K562 (cell line): ENCODE results near the gene ZBP1. TPM values are rescaled to one million over a fixed set of nuclear protein-coding genes. Genes with fewer than 3 reads are reported as not detected.

ENCODE experiments used
- ATAC-seq: fragments of 200-7000 bp; cut with Tn5 transposase; 3 replicates; pipeline ENCODE4 v1.9.1; 2020; ENCODE audit warnings: moderate library complexity
- BruUV-seq: library from RNA; stranded (reverse); fragments of 400-500 nt; replicated peaks from 2 replicates; lab custom pipeline; 2021; lab: Mats Ljungman, UMichigan
- CTCF ChIA-PET: fragments of 300-600 bp; formaldehyde crosslinking; extraction: SDS; loops from one replicate; lab custom pipeline; 2021; ENCODE audit warnings: low intra/inter-chr PET ratio; lab: Yijun Ruan, JAX
- POLR2A ChIA-PET: fragments of 300-600, 350-650 bp; sonication (Branson Sonifier 250); formaldehyde crosslinking; extraction: SDS; loops from one replicate; lab custom pipeline; 2021; ENCODE audit warnings: antibody characterized with exemption, inconsistent platforms; lab: Yijun Ruan, JAX
- DNase-seq, 4 experiments: peaks; one replicate each; pipeline versions ENCODE4 v3.0.0 to v3.0.0-alpha.2; 2011 to 2018; ENCODE audit warnings: low spot score in 3 of 4, mixed read lengths in 3 of 4; ENCODE audit errors: extremely low read depth in 1 of 4
- FAIRE-seq: peaks from 2 replicates; lab custom pipeline; 2011; peaks lifted over from hg19 to GRCh38; lab: Jason Lieb, UNC
- H2AFZ ChIP-seq: 2 replicates; pipeline ENCODE4 v1.6.0; 2011; ENCODE audit warnings: low read depth, low read length, control low read depth, inconsistent platforms
- H3K27ac ChIP-seq: fragments of 200-600 bp; 3 replicates; pipeline ENCODE4 v1.8.0; 2011; ENCODE audit warnings: low read depth, mild to moderate bottlenecking, control low read depth, inconsistent platforms, low read length, moderate library complexity, mixed read lengths; ENCODE audit errors: extremely low read depth
- H3K27me3 ChIP-seq, 2 experiments: fragments of 300-600 bp in 1 of 2; 2 replicates in 1 of 2; 3 replicates in 1 of 2; pipeline versions ENCODE4 v1.6.0 to v1.8.0; 2011; ENCODE audit warnings: inconsistent platforms in 2 of 2, low read length in 2 of 2, mild to moderate bottlenecking in 1 of 2, mixed read lengths in 1 of 2, moderate library complexity in 1 of 2; ENCODE audit not compliant: control insufficient read depth in 2 of 2, insufficient read depth in 2 of 2
- H3K36me3 ChIP-seq: fragments of 300-600 bp; 3 replicates; pipeline ENCODE4 v1.8.0; 2011; ENCODE audit warnings: mild to moderate bottlenecking, low read length, inconsistent platforms; ENCODE audit not compliant: control insufficient read depth, insufficient read depth
- H3K4me1 ChIP-seq, 2 experiments: fragments of 200-600 bp in 1 of 2; replicated peaks in 1 of 2; 2 replicates in 1 of 2; 3 replicates in 1 of 2; pipeline versions ENCODE4 v1.5.1 to v1.8.0; 2011; ENCODE audit warnings: inconsistent platforms in 2 of 2, low read length in 2 of 2, mild to moderate bottlenecking in 1 of 2, mixed read lengths in 1 of 2, moderate library complexity in 1 of 2; ENCODE audit not compliant: control insufficient read depth in 2 of 2, insufficient read depth in 2 of 2
- H3K4me2 ChIP-seq: 2 replicates; pipeline ENCODE4 v1.6.1; 2011; ENCODE audit warnings: low read length, control low read depth, inconsistent platforms, mixed read lengths; ENCODE audit not compliant: insufficient read depth
- H3K4me3 ChIP-seq: fragments of 200-600 bp; sonication (generic), shearing (Covaris generic); 2 replicates; pipeline ENCODE4 v1.5.1; 2016; ENCODE audit warnings: control low read depth, inconsistent platforms
- H3K79me2 ChIP-seq: fragments of 200-600 bp; 3 replicates; pipeline ENCODE4 v1.8.0; 2011; ENCODE audit warnings: low read length, inconsistent platforms; ENCODE audit not compliant: control insufficient read depth, insufficient read depth
- H3K9ac ChIP-seq, 2 experiments: 2 replicates each; pipeline versions ENCODE4 v1.6.0 to v1.6.1; 2011; ENCODE audit warnings: low read depth in 2 of 2, low read length in 2 of 2, control low read depth in 1 of 2, inconsistent platforms in 1 of 2, mild to moderate bottlenecking in 1 of 2, mixed read lengths in 1 of 2; ENCODE audit not compliant: insufficient read depth in 1 of 2
- H3K9me1 ChIP-seq: one replicate; pipeline ENCODE4 v1.6.0; 2011; ENCODE audit warnings: inconsistent platforms, mild to moderate bottlenecking, low read length, moderate library complexity; ENCODE audit not compliant: control insufficient read depth, insufficient read depth
- H3K9me3 ChIP-seq: replicated peaks from 2 replicates; pipeline ENCODE4 v1.5.1; 2011; ENCODE audit warnings: low read depth, low read length, inconsistent platforms; ENCODE audit not compliant: control insufficient read depth, insufficient read depth
- H4K20me1 ChIP-seq: replicated peaks from 2 replicates; pipeline ENCODE4 v1.6.1; 2011; ENCODE audit warnings: low read length, inconsistent platforms, mixed read lengths; ENCODE audit not compliant: control insufficient read depth, insufficient read depth
- CBFA2T3 ChIP-seq: fragments of 450-650 bp; IDR thresholded peaks from 2 replicates; pipeline ENCODE4 v1.6.1; 2017
- ELF2 ChIP-seq: fragments of 250-450 bp; sonication (Bioruptor Pico); IDR thresholded peaks from 2 replicates; pipeline ENCODE4 v1.5.0; 2021; ENCODE audit warnings: mild to moderate bottlenecking
- ESRRA ChIP-seq: fragments of 450-650 bp; IDR thresholded peaks from 2 replicates; pipeline ENCODE4 v1.6.1; 2014; ENCODE audit warnings: low read depth, mild to moderate bottlenecking, moderate library complexity, borderline replicate concordance
- FOXA3 ChIP-seq, 2 experiments: fragments of 450-650 bp in 1 of 2; sonication (generic) in 1 of 2; formaldehyde crosslinking; IDR thresholded peaks in 1 of 2; conservative IDR thresholded peaks in 1 of 2; 2 replicates each; pipeline versions ENCODE4 v1.4.0 to v1.8.0; 2020 to 2022; ENCODE audit warnings: mild to moderate bottlenecking in 2 of 2, missing genetic modification reagents in 1 of 2
- FOXK2 ChIP-seq, 2 experiments: fragments of 450-650 bp; IDR thresholded peaks in 1 of 2; conservative IDR thresholded peaks in 1 of 2; 2 replicates each; pipeline ENCODE4 v1.6.1; 2016; ENCODE audit warnings: low read depth in 2 of 2, mild to moderate bottlenecking in 1 of 2
- HES1 ChIP-seq: fragments of 450-650 bp; IDR thresholded peaks from 2 replicates; pipeline ENCODE4 v1.6.1; 2016; ENCODE audit warnings: low read depth, mild to moderate bottlenecking, moderate library complexity
- KDM1A ChIP-seq, 2 experiments: fragments of 450-650 bp; IDR thresholded peaks; 2 replicates each; pipeline ENCODE4 v1.6.1; 2016; ENCODE audit warnings: mild to moderate bottlenecking in 2 of 2
- MEIS2 ChIP-seq: fragments of 450-650 bp; IDR thresholded peaks from 2 replicates; pipeline ENCODE4 v1.6.1; 2014; ENCODE audit warnings: mild to moderate bottlenecking; ENCODE audit not compliant: partially characterized antibody
- NFE2 ChIP-seq: IDR thresholded peaks from 2 replicates; pipeline ENCODE4 v1.6.1; 2014; ENCODE audit warnings: antibody characterized with exemption, low read depth
- RFX5 ChIP-seq: IDR thresholded peaks from 2 replicates; pipeline ENCODE4 v1.6.1; 2011; ENCODE audit warnings: low read depth, mild to moderate bottlenecking, improper control_type of control experiment, low read length
- RNF2 ChIP-seq: sonication (generic); IDR thresholded peaks from 2 replicates; pipeline ENCODE4 v1.6.1; 2016
- SMAD4 ChIP-seq: fragments of 250-450 bp; sonication (Bioruptor Pico); conservative IDR thresholded peaks from 2 replicates; pipeline ENCODE4 v1.8.0; 2021; ENCODE audit warnings: inconsistent platforms, mild to moderate bottlenecking, moderate library complexity
- SOX6 ChIP-seq: fragments of 450-650 bp; IDR thresholded peaks from 2 replicates; pipeline ENCODE4 v1.6.1; 2014; ENCODE audit warnings: mild to moderate bottlenecking
- TEAD4 ChIP-seq, 2 experiments: sonication (generic) in 1 of 2; formaldehyde crosslinking in 1 of 2; IDR thresholded peaks; 2 replicates each; pipeline versions ENCODE4 v1.6.1 to v1.8.0; 2012 to 2022; ENCODE audit warnings: borderline replicate concordance in 1 of 2, inconsistent platforms in 1 of 2, low read length in 1 of 2, mild to moderate bottlenecking in 1 of 2, missing genetic modification reagents in 1 of 2
- WGBS: fragments of 100-300 bp; shearing (Covaris generic); methylation state at CpG from one replicate; pipeline ENCODE4 v1.1.6; 2016; ENCODE audit warnings: low coverage, mixed read lengths; ENCODE audit not compliant: insufficient coverage; ENCODE audit errors: missing lambda C conversion rate; 5-methylcytosine and 5-hydroxymethylcytosine counted together
- in situ Hi-C: fragments of 300-500 bp; cut with MboI; formaldehyde crosslinking; loops from 4 replicates; pipeline ENCODE4 v1.15.0; 2018; ENCODE audit warnings: inconsistent platforms, mixed read lengths
- intact Hi-C: fragments of 100-400 bp; cut with micrococcal nuclease; formaldehyde crosslinking; loops from 2 replicates; pipeline ENCODE4 v1.14.2; 2022
- polyA plus RNA-seq, 8 experiments: library from polyadenylated mRNA; depleted of rRNA in 4 of 8; stranded (reverse) in 5 of 8; unstranded in 3 of 8; fragments of >200 nt; fragmentation: Nextera tagmentation in 2 of 8; fragmentation: Illumina TruSeq in 1 of 8; extraction: Ambion mirVana in 2 of 8; extraction: Trizol in 1 of 8; gene quantifications; 2 replicates each; pipeline versions ENCODE4 v1.2.1 to v1.2.3, GENCODE V29; 2011 to 2014; ENCODE audit warnings: inconsistent platforms in 1 of 8, missing spikeins in 1 of 8
- total RNA-seq, 7 experiments: library from RNA; depleted of rRNA in 6 of 7; stranded (reverse); fragments of >200 nt in 6 of 7; fragmentation: Illumina TruSeq in 2 of 7; extraction: Trizol in 2 of 7; gene quantifications; 2 replicates each; pipeline versions ENCODE4 v1.2.1 to v1.2.3, GENCODE V29; 2011 to 2021; ENCODE audit warnings: low replicate concordance in 1 of 7
- TF ChIP-seq, protein P1 (sequence below), 2 experiments: fragments of 450-650 bp; IDR thresholded peaks; 2 replicates each; pipeline ENCODE4 v1.6.1; 2016
- TF ChIP-seq, protein P2 (sequence below): fragments of 450-650 bp; IDR thresholded peaks from 2 replicates; pipeline ENCODE4 v1.7.0; 2016; ENCODE audit warnings: borderline replicate concordance

ZBP1 gene
- total and polyA plus RNA-seq, 9 of the 15 experiments (the other 6 are each of a cell fraction or from before 2014, with no cell fraction given): not detected

- Histone ChIP-seq H3K9me1 (no peaks in the 10 kb centered on the region), H3K4me1 (peaks cover 0 to 3% of the 10 kb centered on the region in 2 experiments; a peak in 4 of 5 replicates), H3K79me2 (no peaks in the 10 kb centered on the region), H3K9me3 (no peaks in the 10 kb centered on the region), H2AFZ (no peak overlapping the region), H3K36me3 (no peaks in the 10 kb centered on the region), H3K4me2 (no peak overlapping the region), H3K9ac (no peak overlapping the region), H4K20me1 (peaks cover 11% of the 10 kb centered on the region), H3K27me3 (peaks cover 24 to 81% of the 10 kb centered on the region in 2 experiments; a peak in 4 of 5 replicates), H3K27ac (no peak overlapping the region), H3K4me3 (no peak overlapping the region)
- FAIRE-seq: peak; percentile 57
- ATAC-seq: peak; percentile 47
- in situ Hi-C loops: loop anchor here (25.0 kb wide), 1 partner anchor 593 kb away; no protein-coding TSS in a partner anchor
- intact Hi-C loops: no loop called here
- 3% methylated on average over 19 of the region's 19 CpGs for WGBS
- POLR2A ChIA-PET: interaction anchor here (0.7 kb wide), 1 partner anchor 160 kb away, joined by 3 read pairs; no protein-coding TSS in a partner anchor
- CTCF ChIA-PET: no interaction called here
- DNase-seq: no peak
- BruUV-seq: no TSS peak
- TF ChIP-seq, protein P1, sequence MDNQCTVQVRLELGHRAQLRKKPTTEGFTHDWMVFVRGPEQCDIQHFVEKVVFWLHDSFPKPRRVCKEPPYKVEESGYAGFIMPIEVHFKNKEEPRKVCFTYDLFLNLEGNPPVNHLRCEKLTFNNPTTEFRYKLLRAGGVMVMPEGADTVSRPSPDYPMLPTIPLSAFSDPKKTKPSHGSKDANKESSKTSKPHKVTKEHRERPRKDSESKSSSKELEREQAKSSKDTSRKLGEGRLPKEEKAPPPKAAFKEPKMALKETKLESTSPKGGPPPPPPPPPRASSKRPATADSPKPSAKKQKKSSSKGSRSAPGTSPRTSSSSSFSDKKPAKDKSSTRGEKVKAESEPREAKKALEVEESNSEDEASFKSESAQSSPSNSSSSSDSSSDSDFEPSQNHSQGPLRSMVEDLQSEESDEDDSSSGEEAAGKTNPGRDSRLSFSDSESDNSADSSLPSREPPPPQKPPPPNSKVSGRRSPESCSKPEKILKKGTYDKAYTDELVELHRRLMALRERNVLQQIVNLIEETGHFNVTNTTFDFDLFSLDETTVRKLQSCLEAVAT (IDR thresholded peaks at IDR 0.05): peak in 1 of 2 experiments; percentile 90; a peak in 2 of 4 replicates
- TF ChIP-seq RNF2: peak; percentile 40; the same call in 1 of the 2 replicates
- peak in 1 of 2 experiments; percentile 69; a peak in 2 of 4 replicates for TF ChIP-seq FOXA3 (CRISPR knock-in tag; conservative IDR thresholded peaks at IDR 0.05 in 1 of 2, IDR thresholded peaks at IDR 0.05 in 1 of 2)
- peak; percentile 8; the same call in 1 of the 2 replicates for TF ChIP-seq NFE2
- TF ChIP-seq ELF2: no peak
- no peak for TF ChIP-seq FOXK2 (conservative IDR thresholded peaks at IDR 0.05 in 1 of 2, IDR thresholded peaks at IDR 0.05 in 1 of 2; ENCODE audit: low read depth in 2 of 2)
- TF ChIP-seq ESRRA: peak; percentile 94; the same call in 1 of the 2 replicates
- 0 out of 2 replicates have a peak, but pooled peaks have one; percentile 9 for TF ChIP-seq CBFA2T3
- TF ChIP-seq TEAD4 (IDR thresholded peaks at IDR 0.05; ENCODE audit: low read length): no peak
- no peak for TF ChIP-seq TEAD4 (CRISPR knock-in tag; IDR thresholded peaks at IDR 0.05; ENCODE audit: borderline replicate concordance)
- TF ChIP-seq, protein P2, sequence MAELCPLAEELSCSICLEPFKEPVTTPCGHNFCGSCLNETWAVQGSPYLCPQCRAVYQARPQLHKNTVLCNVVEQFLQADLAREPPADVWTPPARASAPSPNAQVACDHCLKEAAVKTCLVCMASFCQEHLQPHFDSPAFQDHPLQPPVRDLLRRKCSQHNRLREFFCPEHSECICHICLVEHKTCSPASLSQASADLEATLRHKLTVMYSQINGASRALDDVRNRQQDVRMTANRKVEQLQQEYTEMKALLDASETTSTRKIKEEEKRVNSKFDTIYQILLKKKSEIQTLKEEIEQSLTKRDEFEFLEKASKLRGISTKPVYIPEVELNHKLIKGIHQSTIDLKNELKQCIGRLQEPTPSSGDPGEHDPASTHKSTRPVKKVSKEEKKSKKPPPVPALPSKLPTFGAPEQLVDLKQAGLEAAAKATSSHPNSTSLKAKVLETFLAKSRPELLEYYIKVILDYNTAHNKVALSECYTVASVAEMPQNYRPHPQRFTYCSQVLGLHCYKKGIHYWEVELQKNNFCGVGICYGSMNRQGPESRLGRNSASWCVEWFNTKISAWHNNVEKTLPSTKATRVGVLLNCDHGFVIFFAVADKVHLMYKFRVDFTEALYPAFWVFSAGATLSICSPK: no peak
- TF ChIP-seq MEIS2: peak; percentile 8
- TF ChIP-seq SOX6: peak; percentile 29; the same call in 1 of the 2 replicates
- TF ChIP-seq RFX5: no peak
- peak; percentile 79 for TF ChIP-seq HES1
- TF ChIP-seq SMAD4 (CRISPR knock-in tag): 0 out of 2 replicates have a peak, but pooled peaks have one; percentile 18
- peak; percentile 25 to 31; a peak in 2 of 4 replicates for TF ChIP-seq KDM1A (IDR thresholded peaks at IDR 0.05)
Observed at GRCh38 chr20:57619051-57619831, 985 bp downstream of the ZBP1 start.
